HEK293 (cell line): ENCODE results near the gene ARSB.

ENCODE experiments used
- CTCF ChIA-PET: fragments of 350-600 bp; formaldehyde crosslinking; extraction: SDS; loops from one replicate; lab custom pipeline; 2021; ENCODE audit warnings: antibody characterized with exemption; lab: Yijun Ruan, JAX
- POLR2A ChIA-PET: fragments of 300-600 bp; formaldehyde crosslinking; extraction: SDS; loops from one replicate; lab custom pipeline; 2020; ENCODE audit warnings: antibody characterized with exemption, inconsistent platforms; lab: Yijun Ruan, JAX
- H3K27ac ChIP-seq: fragments of 200-500 bp; sonication (Bioruptor generic); 2 replicates; pipeline ENCODE4 v1.5.1; 2014; ENCODE audit warnings: low read depth, low read length, control low read depth, inconsistent platforms; ENCODE audit errors: extremely low read depth
- H3K36me3 ChIP-seq, 2 experiments: fragments of 200-500 bp in 1 of 2; sonication (Bioruptor generic) in 1 of 2; 1 replicate in 1 of 2; 2 replicates in 1 of 2; pipeline ENCODE4 v1.5.1; 2014 to 2017; ENCODE audit warnings: inconsistent platforms in 2 of 2, low read length in 2 of 2; ENCODE audit not compliant: control insufficient read depth in 2 of 2, insufficient read depth in 1 of 2
- H3K4me1 ChIP-seq: fragments of 200-500 bp; sonication (Bioruptor generic); 2 replicates; pipeline ENCODE4 v1.5.1; 2014; ENCODE audit warnings: mild to moderate bottlenecking, low read length, inconsistent platforms; ENCODE audit not compliant: control insufficient read depth, insufficient read depth
- H3K4me3 ChIP-seq: 2 replicates; pipeline ENCODE4 v1.5.1; 2011; ENCODE audit warnings: low read depth, mild to moderate bottlenecking, control low read depth, low read length, moderate library complexity
- H3K9me3 ChIP-seq: fragments of 200-500 bp; sonication (Bioruptor generic); 2 replicates; pipeline ENCODE4 v1.5.1; 2014; ENCODE audit warnings: low read depth, low read length, inconsistent platforms; ENCODE audit not compliant: control insufficient read depth, insufficient read depth
- EGR2 ChIP-seq: fragments of 450-650 bp; formaldehyde crosslinking; IDR thresholded peaks from 2 replicates; pipeline ENCODE4 v1.5.1; 2016; ENCODE audit warnings: low read depth, missing biosample characterization, missing genetic modification characterization
- FEZF1 ChIP-seq: fragments of 450-650 bp; formaldehyde crosslinking; IDR thresholded peaks from 2 replicates; pipeline ENCODE4 v1.5.1; 2016; ENCODE audit warnings: missing biosample characterization, missing genetic modification characterization
- OSR2 ChIP-seq: fragments of 450-650 bp; formaldehyde crosslinking; IDR thresholded peaks from 2 replicates; pipeline ENCODE4 v1.5.1; 2016; ENCODE audit warnings: missing biosample characterization, missing genetic modification characterization
- SCRT1 ChIP-seq: fragments of 450-650 bp; formaldehyde crosslinking; IDR thresholded peaks from 2 replicates; pipeline ENCODE4 v1.5.1; 2016; ENCODE audit warnings: missing biosample characterization, missing genetic modification characterization, borderline replicate concordance
- SCRT2 ChIP-seq: fragments of 450-650 bp; formaldehyde crosslinking; IDR thresholded peaks from 2 replicates; pipeline ENCODE4 v1.5.1; 2016; ENCODE audit warnings: missing biosample characterization, missing genetic modification characterization
- SP3 ChIP-seq: fragments of 450-650 bp; formaldehyde crosslinking; IDR thresholded peaks from 2 replicates; pipeline ENCODE4 v1.5.1; 2016; ENCODE audit warnings: missing biosample characterization, missing genetic modification characterization
- SP7 ChIP-seq: fragments of 450-650 bp; formaldehyde crosslinking; IDR thresholded peaks from 2 replicates; pipeline ENCODE4 v1.5.1; 2016; ENCODE audit warnings: missing biosample characterization, missing genetic modification characterization
- ZBTB48 ChIP-seq: fragments of 450-650 bp; formaldehyde crosslinking; IDR thresholded peaks from 2 replicates; pipeline ENCODE4 v1.5.1; 2016; ENCODE audit warnings: missing biosample characterization, missing genetic modification characterization
- ZIC2 ChIP-seq: fragments of 450-650 bp; formaldehyde crosslinking; IDR thresholded peaks from 2 replicates; pipeline ENCODE4 v1.5.1; 2016; ENCODE audit warnings: missing biosample characterization, missing genetic modification characterization
- ZNF121 ChIP-seq: fragments of 450-650 bp; formaldehyde crosslinking; IDR thresholded peaks from 2 replicates; pipeline ENCODE4 v1.5.1; 2016; ENCODE audit warnings: missing biosample characterization, missing genetic modification characterization
- ZNF148 ChIP-seq: fragments of 450-650 bp; formaldehyde crosslinking; IDR thresholded peaks from 2 replicates; pipeline ENCODE4 v1.5.0; 2017; ENCODE audit warnings: missing biosample characterization, missing genetic modification characterization, borderline replicate concordance
- ZNF155 ChIP-seq: fragments of 450-650 bp; formaldehyde crosslinking; IDR thresholded peaks from 2 replicates; pipeline ENCODE4 v1.5.1; 2016; ENCODE audit warnings: missing biosample characterization, missing genetic modification characterization
- ZNF169 ChIP-seq: fragments of 450-650 bp; formaldehyde crosslinking; IDR thresholded peaks from 2 replicates; pipeline ENCODE4 v1.5.1; 2016; ENCODE audit warnings: missing biosample characterization, missing genetic modification characterization
- ZNF24 ChIP-seq: fragments of 450-650 bp; formaldehyde crosslinking; IDR thresholded peaks from 2 replicates; pipeline ENCODE4 v1.5.1; 2016; ENCODE audit warnings: missing biosample characterization, missing genetic modification characterization
- ZNF292 ChIP-seq: fragments of 450-650 bp; formaldehyde crosslinking; IDR thresholded peaks from 2 replicates; pipeline ENCODE4 v1.5.1; 2016; ENCODE audit warnings: low read depth, missing biosample characterization, missing genetic modification characterization, borderline replicate concordance
- ZNF555 ChIP-seq: fragments of 450-650 bp; formaldehyde crosslinking; conservative IDR thresholded peaks from 2 replicates; pipeline ENCODE4 v1.5.1; 2017; ENCODE audit warnings: missing biosample characterization, mild to moderate bottlenecking, missing genetic modification characterization, inconsistent platforms
- ZNF629 ChIP-seq: fragments of 450-650 bp; formaldehyde crosslinking; IDR thresholded peaks from 2 replicates; pipeline ENCODE4 v1.5.1; 2017; ENCODE audit warnings: missing biosample characterization, missing genetic modification characterization
- ZNF658 ChIP-seq: fragments of 450-650 bp; formaldehyde crosslinking; IDR thresholded peaks from 2 replicates; pipeline ENCODE4; 2016; ENCODE audit warnings: missing biosample characterization, missing genetic modification characterization
- ZNF704 ChIP-seq: fragments of 450-650 bp; formaldehyde crosslinking; IDR thresholded peaks from 2 replicates; pipeline ENCODE4 v1.5.1; 2016; ENCODE audit warnings: missing biosample characterization, missing genetic modification characterization
- ZNF76 ChIP-seq: fragments of 450-650 bp; formaldehyde crosslinking; IDR thresholded peaks from 2 replicates; pipeline ENCODE4; 2016; ENCODE audit warnings: low read depth, missing biosample characterization, missing genetic modification characterization, borderline replicate concordance
- TF ChIP-seq, protein P1 (sequence below): fragments of 450-650 bp; formaldehyde crosslinking; IDR thresholded peaks from 2 replicates; pipeline ENCODE4 v1.5.1; 2017; ENCODE audit warnings: missing biosample characterization, missing genetic modification characterization
- TF ChIP-seq, protein P2 (sequence below): fragments of 450-650 bp; IDR thresholded peaks from 2 replicates; pipeline ENCODE4 v1.5.1; 2018; ENCODE audit warnings: missing biosample characterization, mild to moderate bottlenecking, missing genetic modification characterization

ARSB gene

DNA sequence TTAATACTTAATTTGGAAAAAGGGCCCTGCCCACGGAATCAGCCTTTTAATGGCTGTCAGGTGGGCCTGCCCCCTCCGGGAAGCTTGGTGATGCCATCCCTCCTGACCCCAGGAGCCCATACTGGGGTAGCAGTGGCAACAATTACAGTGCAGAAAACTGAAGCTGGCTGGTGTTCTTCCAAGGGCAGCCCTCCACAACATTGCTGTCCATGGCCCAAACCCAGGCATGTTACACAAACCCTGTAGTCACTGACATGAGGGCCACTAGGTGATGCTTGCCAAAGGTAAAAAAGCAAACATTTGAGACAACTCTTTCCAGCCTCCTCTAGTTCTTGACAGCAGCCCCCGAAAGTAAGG lies 186.5 kb downstream of the ARSB start:
- no peak overlapping the region for H3K27ac ChIP-seq
- no peak for TF ChIP-seq FEZF1 (tag by site-specific recombination)
- TF ChIP-seq, protein P1, sequence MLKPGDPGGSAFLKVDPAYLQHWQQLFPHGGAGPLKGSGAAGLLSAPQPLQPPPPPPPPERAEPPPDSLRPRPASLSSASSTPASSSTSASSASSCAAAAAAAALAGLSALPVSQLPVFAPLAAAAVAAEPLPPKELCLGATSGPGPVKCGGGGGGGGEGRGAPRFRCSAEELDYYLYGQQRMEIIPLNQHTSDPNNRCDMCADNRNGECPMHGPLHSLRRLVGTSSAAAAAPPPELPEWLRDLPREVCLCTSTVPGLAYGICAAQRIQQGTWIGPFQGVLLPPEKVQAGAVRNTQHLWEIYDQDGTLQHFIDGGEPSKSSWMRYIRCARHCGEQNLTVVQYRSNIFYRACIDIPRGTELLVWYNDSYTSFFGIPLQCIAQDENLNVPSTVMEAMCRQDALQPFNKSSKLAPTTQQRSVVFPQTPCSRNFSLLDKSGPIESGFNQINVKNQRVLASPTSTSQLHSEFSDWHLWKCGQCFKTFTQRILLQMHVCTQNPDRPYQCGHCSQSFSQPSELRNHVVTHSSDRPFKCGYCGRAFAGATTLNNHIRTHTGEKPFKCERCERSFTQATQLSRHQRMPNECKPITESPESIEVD (tag by site-specific recombination) = no peak
- TF ChIP-seq, protein P2, sequence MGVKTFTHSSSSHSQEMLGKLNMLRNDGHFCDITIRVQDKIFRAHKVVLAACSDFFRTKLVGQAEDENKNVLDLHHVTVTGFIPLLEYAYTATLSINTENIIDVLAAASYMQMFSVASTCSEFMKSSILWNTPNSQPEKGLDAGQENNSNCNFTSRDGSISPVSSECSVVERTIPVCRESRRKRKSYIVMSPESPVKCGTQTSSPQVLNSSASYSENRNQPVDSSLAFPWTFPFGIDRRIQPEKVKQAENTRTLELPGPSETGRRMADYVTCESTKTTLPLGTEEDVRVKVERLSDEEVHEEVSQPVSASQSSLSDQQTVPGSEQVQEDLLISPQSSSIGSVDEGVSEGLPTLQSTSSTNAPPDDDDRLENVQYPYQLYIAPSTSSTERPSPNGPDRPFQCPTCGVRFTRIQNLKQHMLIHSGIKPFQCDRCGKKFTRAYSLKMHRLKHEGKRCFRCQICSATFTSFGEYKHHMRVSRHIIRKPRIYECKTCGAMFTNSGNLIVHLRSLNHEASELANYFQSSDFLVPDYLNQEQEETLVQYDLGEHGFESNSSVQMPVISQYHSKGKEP (tag by site-specific recombination) = no peak
- no peak for TF ChIP-seq ZNF24 (tag by site-specific recombination)
- no peak for TF ChIP-seq ZNF121
- no peak for TF ChIP-seq ZNF658 (tag by site-specific recombination)

GRCh38 chr5:78797936-78798672 lies 187.0 kb downstream of the ARSB start:
- CTCF ChIA-PET = interaction anchor here (0.6 to 0.7 kb wide), 2 partner anchors 10 to 326 kb away, joined by 3 read pairs; no protein-coding TSS in a partner anchor
- TF ChIP-seq ZNF148 (tag by site-specific recombination) = no peak
- TF ChIP-seq, all 188 proteins: peak for 0
- peaks cover 7% of the 10 kb centered on the region for H3K4me1 ChIP-seq
- POLR2A ChIA-PET = no interaction called here
- H3K27ac ChIP-seq = no peak overlapping the region
- no peaks in the 10 kb centered on the region for H3K9me3 ChIP-seq
- no peak overlapping the region for H3K4me3 ChIP-seq
- H3K36me3 ChIP-seq = no peaks in the 10 kb centered on the region

More for the DNA sequence above, 186.5 kb downstream of the ARSB start:
- H3K4me1 ChIP-seq = peaks cover 7% of the 10 kb centered on the region
- ChIA-PET POLR2A (no interaction called here), CTCF (interaction anchor here (0.6 kb wide), 1 partner anchor 326 kb away, joined by 3 read pairs; no protein-coding TSS in a partner anchor)
- H3K36me3 ChIP-seq = no peaks in the 10 kb centered on the region
- H3K9me3 ChIP-seq = no peaks in the 10 kb centered on the region
- no peak overlapping the region for H3K4me3 ChIP-seq

- H3K4me1 ChIP-seq = peaks cover 7% of the 10 kb centered on the region
- H3K36me3 ChIP-seq = no peaks in the 10 kb centered on the region
- no peak overlapping the region for H3K4me3 ChIP-seq
- POLR2A ChIA-PET = no interaction called here
- no peaks in the 10 kb centered on the region for H3K9me3 ChIP-seq
- CTCF ChIA-PET = no interaction called here
- no peak overlapping the region for H3K27ac ChIP-seq
- no peak for TF ChIP-seq ZNF292 (tag by site-specific recombination)
- TF ChIP-seq EGR2 (tag by site-specific recombination) = no peak
- no peak for TF ChIP-seq ZNF76 (tag by site-specific recombination)
- TF ChIP-seq ZNF629 (tag by site-specific recombination) = 0 out of 2 replicates have a peak, but pooled peaks have one; percentile 27
- TF ChIP-seq, protein P1 (tag by site-specific recombination) = peak; percentile 71
- no peak for TF ChIP-seq ZNF555 (tag by site-specific recombination)
- no peak for TF ChIP-seq ZNF169 (tag by site-specific recombination)
- no peak for TF ChIP-seq ZIC2 (tag by site-specific recombination)
- TF ChIP-seq SP7 (tag by site-specific recombination) = no peak
- peak; percentile 77 for TF ChIP-seq SCRT2
- no peak for TF ChIP-seq ZNF155
- TF ChIP-seq ZNF704 = no peak
- peak; percentile 58; the same call in 1 of the 2 replicates for TF ChIP-seq OSR2 (tag by site-specific recombination)
- TF ChIP-seq SP3 (tag by site-specific recombination) = no peak
- 0 out of 2 replicates have a peak, but pooled peaks have one; percentile 9 for TF ChIP-seq SCRT1 (tag by site-specific recombination)
- TF ChIP-seq ZBTB48 (tag by site-specific recombination) = no peak
Observed at GRCh38 chr5:78795757-78796156, 189.4 kb downstream of the ARSB start.
